ENCODE results near the gene CLCNKA. TPM values are rescaled to one million over a fixed set of nuclear protein-coding genes. Genes with fewer than 3 reads are reported as not detected.

Gene CLCNKA
- total and polyA plus RNA-seq, 2 of the 8 experiments (the other 6 are each of a cell fraction or from before 2014, with no cell fraction given) = 0.95 to 2.0 TPM

GRCh38 chr1:15994590-15995351 is 27.1 kb upstream of the CLCNKA start:
- no peak overlapping the region for H4K5ac ChIP-seq (ENCODE audit: insufficient read length, low read depth, low read length)
- no peaks in the 10 kb centered on the region for H3K79me2 ChIP-seq (ENCODE audit: control insufficient read depth in 1 of 2, insufficient read depth in 2 of 2, low read length in 2 of 2)
- no peak overlapping the region for H2BK20ac ChIP-seq (ENCODE audit: low read length)
- H4K8ac ChIP-seq (ENCODE audit: extremely low read depth, insufficient read depth, low read length) = no peak overlapping the region
- no peak overlapping the region for H3K4me3 ChIP-seq (ENCODE audit: extremely low read depth in 1 of 4, insufficient read depth in 2 of 4, low read depth in 3 of 4, low read length in 4 of 4)
- 84% methylated on average over 11 of the region's 11 CpGs; no CpG with 5 or more reads in 1 of the 2 experiments for WGBS, 2 experiments (ENCODE audit: extremely low coverage in 1 of 2, insufficient coverage in 1 of 2, insufficient read length in 1 of 2, insufficient replicate concordance in 2 of 2, low coverage in 1 of 2, low lambda C conversion rate in 2 of 2, missing lambda C conversion rate in 1 of 2)
- peaks cover 0 to 5% of the 10 kb centered on the region in 2 experiments for H4K20me1 ChIP-seq (replicated peaks in 1 of 2; ENCODE audit: control insufficient read depth in 1 of 2, insufficient read depth in 2 of 2, low read length in 2 of 2)
- no peaks in the 10 kb centered on the region for H3K9me3 ChIP-seq (ENCODE audit: insufficient read depth in 2 of 2, low read depth in 1 of 2, low read length in 1 of 2)
- H3K23ac ChIP-seq (ENCODE audit: insufficient read length) = no peak overlapping the region
- H3K14ac ChIP-seq (ENCODE audit: insufficient read length) = no peak overlapping the region
- H3K56ac ChIP-seq (replicated peaks; ENCODE audit: insufficient read length, low read depth, low read length) = no peak overlapping the region
- H3K36me3 ChIP-seq (ENCODE audit: control insufficient read depth in 2 of 4, insufficient read depth in 4 of 4, low read length in 3 of 4) = no peaks in the 10 kb centered on the region
- no peak overlapping the region for H3K4me2 ChIP-seq (ENCODE audit: insufficient read depth in 1 of 2, low read depth in 2 of 2, low read length in 2 of 2)
- 0 out of 2 replicates have a peak overlapping the region, but pooled peaks have one; percentile 5 for H2BK5ac ChIP-seq (ENCODE audit: low read depth, low read length)
- no peak for FAIRE-seq
- H2AK5ac ChIP-seq (ENCODE audit: low read depth, low read length) = no peak overlapping the region
- no peak overlapping the region for H3K4ac ChIP-seq (replicated peaks; ENCODE audit: insufficient read length, low read depth, low read length)
- no peak overlapping the region for H4K91ac ChIP-seq (replicated peaks; ENCODE audit: insufficient read length, low read length)
- peaks cover 0 to 3% (median 0%) of the 10 kb centered on the region in 4 experiments; a peak in 1 of 7 replicates for H3K27me3 ChIP-seq (replicated peaks in 1 of 4; ENCODE audit: control insufficient read depth in 3 of 4, extremely low read depth in 1 of 4, insufficient read depth in 3 of 4, low read length in 3 of 4)
- H2BK15ac ChIP-seq (ENCODE audit: low read length) = no peak overlapping the region
- H2BK120ac ChIP-seq (replicated peaks; ENCODE audit: low read depth, low read length) = no peak overlapping the region
- H2BK12ac ChIP-seq (ENCODE audit: low read depth, low read length) = no peak overlapping the region; the same call in 1 of the 2 replicates
- no peaks in the 10 kb centered on the region for H3K4me1 ChIP-seq (replicated peaks in 1 of 4; ENCODE audit: control insufficient read depth in 3 of 4, insufficient read depth in 4 of 4, low read length in 3 of 4)
- no peaks in the 10 kb centered on the region for H3K79me1 ChIP-seq (ENCODE audit: low read depth, low read length)
- no peaks in the 10 kb centered on the region for H3K23me2 ChIP-seq (ENCODE audit: low read depth, low read length)
- no peak overlapping the region for H3K9ac ChIP-seq (replicated peaks in 1 of 4; ENCODE audit: extremely low read depth in 1 of 4, low read depth in 3 of 4, low read length in 3 of 4)
- POLR2A ChIA-PET (ENCODE audit: partially characterized antibody) = interaction anchor here (1.2 to 1.6 kb wide), 2 partner anchors 44 to 60 kb away, joined by 3 to 5 read pairs; no protein-coding TSS in a partner anchor
- H2AFZ ChIP-seq (ENCODE audit: low read length) = no peak overlapping the region
- no peak overlapping the region for H3K27ac ChIP-seq (ENCODE audit: low read depth, low read length)
- CTCF ChIA-PET (ENCODE audit: partially characterized antibody) = interaction anchor here (0.7 to 2.1 kb wide), 15 partner anchors 8 to 203 kb away, joined by 3 to 15 read pairs (median 4); partner anchors contain the start of genes SRARP and ZBTB17
- TF ChIP-seq CTCF (IDR thresholded peaks at IDR 0.05; ENCODE audit: control extremely low read depth in 1 of 3, insufficient read depth in 1 of 3, low read depth in 1 of 3, low read length in 3 of 3) (peak; percentile 64 to 71 (median 67)), RAD21 (IDR thresholded peaks at IDR 0.05 in 1 of 2, conservative IDR thresholded peaks at IDR 0.05 in 1 of 2; ENCODE audit: low read depth in 2 of 2, low read length in 2 of 2) (peak; percentile 53 to 68), YY1 (IDR thresholded peaks at IDR 0.05; ENCODE audit: low read depth, low read length) (no peak), MAFK (IDR thresholded peaks at IDR 0.05; ENCODE audit: low read depth, low read length) (no peak), KDM4A (IDR thresholded peaks at IDR 0.05; ENCODE audit: low read depth, low read length, severe bottlenecking) (no peak)
- no peak overlapping the region for H3K18ac ChIP-seq (ENCODE audit: extremely low read depth, low read length)
- DNase-seq (ENCODE audit: low read depth in 1 of 2, low spot score in 2 of 2) = no peak
